ENCODE data around the gene CRKL. TPM values are rescaled to one million over a fixed set of nuclear protein-coding genes. Genes with fewer than 3 reads are reported as not detected.

Gene CRKL
- total RNA-seq, 1 experiment from 2014 or later, result 82.7 TPM

- intact Hi-C loops (cut with micrococcal nuclease; ENCODE audit: unreplicated experiment), result loop anchor here (2.0 kb wide), 1 partner anchor 44 kb away; no protein-coding TSS in a partner anchor
- BruUV-seq (replicated peaks), result no TSS peak
- Mint-ChIP-seq H3K4me1 (ENCODE audit: low read depth, unreplicated experiment) (peaks cover 10% of the 10 kb centered on the region), H3K4me3 (ENCODE audit: unreplicated experiment) (peak overlapping the region; percentile 98), H3K27ac (ENCODE audit: unreplicated experiment) (peak overlapping the region; percentile 98), H3K27me3 (ENCODE audit: insufficient read depth, unreplicated experiment) (no peaks in the 10 kb centered on the region), H3K36me3 (ENCODE audit: insufficient read depth, unreplicated experiment) (peaks cover 51% of the 10 kb centered on the region), H3K9me3 (ENCODE audit: unreplicated experiment) (no peaks in the 10 kb centered on the region)
- DNase-seq, result no peak
- TF ChIP-seq CTCF (IDR thresholded peaks at IDR 0.05; ENCODE audit: insufficient read depth in 1 of 2, low read depth in 1 of 2, low read length in 1 of 2, severe bottlenecking in 1 of 2, unreplicated experiment in 1 of 2), result no peak
- CTCF ChIA-PET, result interaction anchor here (1.6 kb wide), 1 partner anchor 18 kb away, joined by 3 read pairs; the partner anchor contains the start of gene LZTR1
- Histone ChIP-seq H3K27me3 (replicated peaks; ENCODE audit: control insufficient read depth, insufficient read depth, low read length) (no peaks in the 10 kb centered on the region), H3K4me3 (ENCODE audit: low read depth, low read length) (peak overlapping the region; percentile 43), H3K36me3 (ENCODE audit: control insufficient read depth, insufficient read depth, low read length) (no peaks in the 10 kb centered on the region; the same call in 1 of the 2 replicates), H3K9me3 (no peaks in the 10 kb centered on the region), H3K4me1 (peaks cover 9% of the 10 kb centered on the region)
- POLR2A ChIA-PET, result no interaction called here
Observed at GRCh38 chr22:21000207-21000986, 83.2 kb downstream of the CRKL start.

GRCh38 chr22:21000987-21001600 is 83.9 kb downstream of the CRKL start:
- DNase-seq, result peak in 1 of 2 experiments; percentile 28
- Mint-ChIP-seq H3K36me3 (ENCODE audit: insufficient read depth, unreplicated experiment) (peaks cover 46% of the 10 kb centered on the region), H3K27ac (ENCODE audit: unreplicated experiment) (peak overlapping the region; percentile 98), H3K27me3 (ENCODE audit: insufficient read depth, unreplicated experiment) (no peaks in the 10 kb centered on the region), H3K9me3 (ENCODE audit: unreplicated experiment) (no peaks in the 10 kb centered on the region), H3K4me1 (ENCODE audit: low read depth, unreplicated experiment) (peaks cover 10% of the 10 kb centered on the region), H3K4me3 (ENCODE audit: unreplicated experiment) (peak overlapping the region; percentile 98)
- no TSS peak for BruUV-seq (replicated peaks)
- peaks cover 9% of the 10 kb centered on the region for H3K4me1 ChIP-seq
- intact Hi-C loops (cut with micrococcal nuclease; ENCODE audit: unreplicated experiment), result loop anchor here (2.0 kb wide), 1 partner anchor 44 kb away; no protein-coding TSS in a partner anchor
- H3K27me3 ChIP-seq (replicated peaks; ENCODE audit: control insufficient read depth, insufficient read depth, low read length), result no peaks in the 10 kb centered on the region
- H3K9me3 ChIP-seq, result no peaks in the 10 kb centered on the region
- POLR2A ChIA-PET, result no interaction called here
- no peaks in the 10 kb centered on the region; the same call in 1 of the 2 replicates for H3K36me3 ChIP-seq (ENCODE audit: control insufficient read depth, insufficient read depth, low read length)
- CTCF ChIA-PET, result interaction anchor here (1.6 kb wide), 1 partner anchor 19 kb away, joined by 3 read pairs; the partner anchor contains the start of gene LZTR1
- peak overlapping the region; percentile 43 for H3K4me3 ChIP-seq (ENCODE audit: low read depth, low read length)
- no peak for TF ChIP-seq CTCF (IDR thresholded peaks at IDR 0.05; ENCODE audit: insufficient read depth in 1 of 2, low read depth in 1 of 2, low read length in 1 of 2, severe bottlenecking in 1 of 2, unreplicated experiment in 1 of 2)

GRCh38 chr22:21001601-21002325 is 84.6 kb downstream of the CRKL start, which contains the start of gene THAP7:
THAP7 (minus strand) TSS chr22:21002118; CDS start chr22:21001911, 207 bp downstream.
- no peak for TF ChIP-seq CTCF (IDR thresholded peaks at IDR 0.05; ENCODE audit: insufficient read depth in 1 of 2, low read depth in 1 of 2, low read length in 1 of 2, severe bottlenecking in 1 of 2, unreplicated experiment in 1 of 2)
- no peaks in the 10 kb centered on the region for H3K9me3 Mint-ChIP-seq (ENCODE audit: unreplicated experiment)
- Histone ChIP-seq H3K9me3 (no peaks in the 10 kb centered on the region), H3K4me3 (ENCODE audit: low read depth, low read length) (peak within 1 kb of the TSS; percentile 43), H3K36me3 (ENCODE audit: control insufficient read depth, insufficient read depth, low read length) (no peaks in the 10 kb centered on the region; the same call in 1 of the 2 replicates), H3K4me1 (peaks cover 9% of the 10 kb centered on the region), H3K27me3 (replicated peaks; ENCODE audit: control insufficient read depth, insufficient read depth, low read length) (no peaks in the 10 kb centered on the region)
- H3K4me1 Mint-ChIP-seq (ENCODE audit: low read depth, unreplicated experiment), result peaks cover 10% of the 10 kb centered on the region
- H3K36me3 Mint-ChIP-seq (ENCODE audit: insufficient read depth, unreplicated experiment), result peaks cover 40% of the 10 kb centered on the region
- H3K4me3 Mint-ChIP-seq (ENCODE audit: unreplicated experiment), result peak within 1 kb of the TSS; percentile 98
- ChIA-PET POLR2A (interaction anchor here (0.6 to 2.0 kb wide), 4 partner anchors 20 to 65 kb away, joined by 3 to 19 read pairs (median 4); partner anchors contain the start of gene LZTR1), CTCF (interaction anchor here (1.0 to 1.3 kb wide), 2 partner anchors 116 to 682 kb away, joined by 3 to 6 read pairs; partner anchors contain the start of gene DGCR6L)
- H3K27ac Mint-ChIP-seq (ENCODE audit: unreplicated experiment), result peak within 1 kb of the TSS; percentile 98
- TSS peak; percentile 83 for BruUV-seq (replicated peaks)
- intact Hi-C loops (cut with micrococcal nuclease; ENCODE audit: unreplicated experiment), result loop anchor here (1.0 to 2.0 kb wide), 4 partner anchors 19 to 116 kb away; partner anchors contain the start of gene LZTR1
- H3K27me3 Mint-ChIP-seq (ENCODE audit: insufficient read depth, unreplicated experiment), result no peaks in the 10 kb centered on the region
- peak; percentile 96 for DNase-seq
